AG09319 (cell line): ENCODE results near the gene PIAS1.

ENCODE experiments used
- DNase-seq: peaks from one replicate; pipeline ENCODE4 v3.0.0-alpha.2; 2010; ENCODE audit warnings: low read depth; ENCODE audit errors: extremely low read depth
- TF ChIP-seq, protein P1 (sequence below): IDR thresholded peaks from 2 replicates; pipeline ENCODE4 v1.5.1; 2011; ENCODE audit warnings: low read depth, mild to moderate bottlenecking, inconsistent platforms, low read length, moderate library complexity

The PIAS1 gene

DNA sequence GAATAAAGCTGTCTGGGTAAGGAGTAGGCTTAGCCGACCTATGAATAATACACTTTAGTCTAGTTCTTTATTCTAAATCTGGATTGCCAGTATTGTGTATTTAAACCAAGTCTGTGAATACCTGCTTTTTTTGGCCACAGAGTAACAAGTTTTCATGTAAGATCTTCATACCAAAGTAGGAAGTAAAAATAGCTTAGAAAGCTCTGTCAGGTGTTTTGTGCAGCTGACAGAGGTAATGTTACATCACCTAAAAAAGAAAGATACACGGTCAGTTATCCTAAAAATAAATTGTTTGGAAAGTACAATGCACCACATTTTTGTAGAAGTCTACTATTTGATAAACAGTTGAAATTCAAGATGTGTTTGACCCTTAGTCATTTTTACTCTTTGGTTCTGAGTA lies 134.5 kb downstream of the PIAS1 start:
- TF ChIP-seq, protein P1, sequence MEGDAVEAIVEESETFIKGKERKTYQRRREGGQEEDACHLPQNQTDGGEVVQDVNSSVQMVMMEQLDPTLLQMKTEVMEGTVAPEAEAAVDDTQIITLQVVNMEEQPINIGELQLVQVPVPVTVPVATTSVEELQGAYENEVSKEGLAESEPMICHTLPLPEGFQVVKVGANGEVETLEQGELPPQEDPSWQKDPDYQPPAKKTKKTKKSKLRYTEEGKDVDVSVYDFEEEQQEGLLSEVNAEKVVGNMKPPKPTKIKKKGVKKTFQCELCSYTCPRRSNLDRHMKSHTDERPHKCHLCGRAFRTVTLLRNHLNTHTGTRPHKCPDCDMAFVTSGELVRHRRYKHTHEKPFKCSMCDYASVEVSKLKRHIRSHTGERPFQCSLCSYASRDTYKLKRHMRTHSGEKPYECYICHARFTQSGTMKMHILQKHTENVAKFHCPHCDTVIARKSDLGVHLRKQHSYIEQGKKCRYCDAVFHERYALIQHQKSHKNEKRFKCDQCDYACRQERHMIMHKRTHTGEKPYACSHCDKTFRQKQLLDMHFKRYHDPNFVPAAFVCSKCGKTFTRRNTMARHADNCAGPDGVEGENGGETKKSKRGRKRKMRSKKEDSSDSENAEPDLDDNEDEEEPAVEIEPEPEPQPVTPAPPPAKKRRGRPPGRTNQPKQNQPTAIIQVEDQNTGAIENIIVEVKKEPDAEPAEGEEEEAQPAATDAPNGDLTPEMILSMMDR: no peak
- no peak for DNase-seq

DNA sequence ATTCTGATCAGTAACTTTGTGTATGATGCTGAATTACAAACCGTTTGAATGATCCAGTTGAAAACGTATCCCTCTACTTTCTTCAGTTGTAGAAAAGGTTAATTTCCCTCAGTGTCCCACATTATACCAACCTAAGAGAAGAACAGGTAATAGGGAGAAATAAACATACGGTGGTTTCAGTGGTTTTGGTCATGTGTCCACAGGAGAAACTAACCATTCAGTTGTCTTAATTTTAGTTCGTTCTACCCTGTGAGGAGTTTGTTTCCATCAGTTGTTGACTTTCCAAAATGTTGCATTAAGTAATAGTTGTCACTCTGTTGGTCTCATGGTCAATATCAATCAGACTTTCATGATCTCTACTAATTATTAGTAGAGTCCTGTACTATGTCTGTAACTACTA lies 135.9 kb downstream of the PIAS1 start:
- TF ChIP-seq, protein P1: no peak
- DNase-seq: no peak

DNA sequence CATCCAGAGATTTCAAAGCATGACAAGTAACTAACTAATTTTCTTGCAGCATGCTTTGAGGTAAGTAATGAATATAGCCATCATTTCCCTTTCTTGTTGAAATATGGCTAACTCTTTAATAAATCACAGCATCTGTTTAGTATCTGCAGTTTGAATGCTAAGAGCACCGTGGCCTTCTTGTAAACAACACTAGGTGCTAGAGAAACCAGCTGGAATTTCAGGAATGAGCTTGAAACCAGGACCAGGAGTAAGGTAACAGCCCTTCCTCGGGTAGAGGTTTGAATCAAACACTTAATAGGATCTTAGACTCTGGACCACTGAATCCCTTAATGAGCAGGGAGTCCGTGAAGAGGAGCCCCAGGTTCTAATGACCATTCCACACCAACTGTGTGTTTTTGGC lies 137.4 kb downstream of the PIAS1 start:
- DNase-seq: no peak
- TF ChIP-seq, protein P1: no peak

DNA sequence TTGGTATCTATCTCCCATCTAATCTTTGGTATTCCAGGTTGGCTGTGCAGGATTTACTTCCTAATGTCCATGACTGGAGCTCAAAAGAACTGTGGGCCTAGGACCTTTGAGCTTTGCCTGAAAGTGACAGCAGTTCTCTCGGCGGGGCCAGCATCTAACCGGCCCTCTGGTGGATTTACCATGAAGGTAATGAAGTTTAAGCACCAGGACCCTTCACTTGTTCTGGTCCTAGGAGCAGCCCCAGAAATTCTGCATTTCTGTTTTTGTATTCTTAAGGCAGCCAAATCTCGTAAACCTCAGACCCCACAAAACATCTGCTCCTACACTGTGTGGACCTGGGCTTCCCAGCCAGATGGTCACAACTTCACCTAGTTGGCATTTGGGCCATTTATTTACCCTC lies 138.0 kb downstream of the PIAS1 start:
- no peak for DNase-seq
- TF ChIP-seq, protein P1: no peak

DNA sequence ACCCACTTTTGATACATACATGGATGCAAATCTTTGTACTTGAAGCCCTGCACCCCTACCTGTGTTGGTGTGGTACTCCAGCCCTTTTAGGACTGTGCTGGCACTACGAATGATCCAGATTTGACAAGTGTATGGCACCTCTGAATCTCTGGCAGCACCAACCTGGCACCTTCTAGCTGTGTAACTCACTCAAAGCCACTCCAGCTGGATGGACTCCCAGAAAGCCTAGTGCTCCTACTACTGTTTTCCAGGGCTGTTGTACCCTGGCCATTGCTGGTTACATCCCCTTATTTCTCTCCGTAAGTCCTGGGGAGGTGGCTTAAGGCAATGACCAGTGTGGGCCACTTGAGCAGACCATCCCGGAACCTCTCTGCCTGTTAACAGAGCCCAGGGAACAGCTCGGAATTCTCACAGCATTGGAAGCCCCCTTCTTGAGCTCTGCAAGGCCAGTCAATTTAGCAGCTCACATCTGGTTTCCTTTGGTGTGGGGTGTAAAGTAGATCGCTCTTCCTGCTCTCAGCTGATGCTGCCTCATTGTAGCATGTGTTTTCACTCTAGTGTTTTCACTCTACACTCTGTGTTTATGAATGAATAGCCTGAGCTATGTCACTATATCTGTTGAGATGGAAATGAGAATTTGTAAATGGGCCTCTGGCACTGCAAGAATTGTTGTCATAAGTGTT lies 138.8 kb downstream of the PIAS1 start:
- TF ChIP-seq, protein P1: no peak
- no peak for DNase-seq

DNA sequence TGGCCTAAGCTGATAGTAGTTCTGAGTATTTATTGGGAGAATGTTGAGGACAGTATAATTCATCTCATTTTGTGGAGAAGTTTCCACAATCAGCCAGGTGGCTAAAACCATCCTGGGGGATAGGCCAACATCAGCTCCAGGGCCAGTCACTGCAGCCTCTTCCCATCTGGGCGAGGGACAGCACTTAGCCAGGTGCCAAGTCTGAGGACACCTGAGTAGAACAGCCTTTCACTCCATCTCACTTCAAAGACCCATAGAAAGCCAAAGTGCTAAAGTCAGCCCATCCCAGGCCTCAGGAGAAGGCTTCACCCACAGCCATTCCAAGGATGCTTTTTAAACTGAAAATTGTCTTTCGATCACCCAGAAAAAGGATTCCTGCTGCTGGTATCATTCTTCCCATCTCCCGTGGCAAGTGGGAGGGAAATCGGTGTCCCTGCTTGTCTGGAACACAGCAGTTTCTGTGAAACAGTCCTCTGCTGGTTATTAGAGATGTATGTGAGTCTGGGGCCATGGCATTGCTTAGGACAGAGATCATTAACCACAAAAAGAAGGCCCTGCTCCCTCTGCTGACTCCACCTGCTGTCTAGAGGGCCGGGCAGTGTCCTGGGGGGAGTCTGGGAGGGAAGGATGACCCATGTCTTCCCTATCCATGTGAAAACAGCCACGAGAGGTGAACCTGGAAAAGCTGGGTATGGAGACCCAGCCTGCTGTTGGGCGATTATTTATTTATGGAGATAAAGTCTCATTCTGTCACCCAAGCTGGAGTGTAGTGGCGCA lies 141.4 kb downstream of the PIAS1 start:
- TF ChIP-seq, protein P1: no peak
- DNase-seq: no peak

DNA sequence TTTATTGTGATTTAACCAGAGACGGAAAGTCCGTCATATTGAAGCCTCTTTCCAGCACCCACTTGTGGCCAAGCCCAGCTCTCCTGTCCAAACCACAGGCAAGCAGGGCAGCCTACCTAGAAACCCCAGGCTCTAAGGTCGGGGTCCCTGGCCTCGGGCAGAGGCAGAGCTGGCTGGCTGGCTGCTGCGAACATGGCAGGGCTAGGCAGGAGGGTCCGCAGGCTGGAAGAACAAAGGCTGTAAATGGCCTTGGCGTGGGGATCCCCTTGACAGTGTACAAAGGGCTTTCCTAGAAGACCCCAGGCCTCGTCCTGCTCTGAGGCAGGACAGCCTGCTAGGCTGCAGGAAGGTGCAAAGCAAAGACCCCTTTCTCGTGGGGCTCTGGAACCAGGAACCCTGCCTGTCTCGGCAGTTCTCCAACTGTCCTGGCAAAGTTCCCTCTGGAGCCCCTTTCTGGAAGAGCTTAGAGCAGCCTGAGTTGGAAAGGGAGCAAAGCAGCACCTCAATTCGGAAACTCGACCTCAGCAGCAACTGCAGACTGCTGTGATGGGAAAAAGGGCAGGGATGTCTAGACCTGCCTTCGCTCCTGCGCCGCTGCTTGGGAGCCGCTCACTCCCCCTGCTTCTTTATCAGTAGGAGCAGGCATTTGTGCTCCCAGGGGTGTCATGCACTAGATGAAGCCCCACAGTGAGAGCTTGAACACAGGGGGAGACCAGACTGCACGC lies 142.5 kb downstream of the PIAS1 start:
- no peak for DNase-seq

More for the DNA sequence above, 142.5 kb downstream of the PIAS1 start:
- TF ChIP-seq, protein P1: no peak
